Trophoblast cell (in vitro differentiated cells and primary cell): ENCODE results near the gene JOSD2.

ENCODE experiments used
- DNase-seq, 2 donors: peaks; one replicate each; pipeline ENCODE4 v3.0.0-alpha.2; 2016
- H2AFZ ChIP-seq: 2 replicates; pipeline ENCODE4 v1.6.1; 2013; ENCODE audit warnings: low read length, moderate library complexity, mild to moderate bottlenecking; ENCODE audit not compliant: insufficient read depth, poor library complexity
- H2AK5ac ChIP-seq: 2 replicates; pipeline ENCODE4 v1.6.1; 2013; ENCODE audit warnings: mild to moderate bottlenecking, low read length
- H2BK120ac ChIP-seq: 2 replicates; pipeline ENCODE4 v1.6.1; 2013; ENCODE audit warnings: low read length, mild to moderate bottlenecking, moderate library complexity; ENCODE audit not compliant: insufficient read depth, poor library complexity
- H2BK12ac ChIP-seq: 2 replicates; pipeline ENCODE4 v1.6.1; 2013; ENCODE audit warnings: mild to moderate bottlenecking, low read length, moderate library complexity
- H2BK5ac ChIP-seq: 2 replicates; pipeline ENCODE4 v1.6.1; 2013; ENCODE audit warnings: low read length, low read depth, moderate library complexity, mild to moderate bottlenecking; ENCODE audit not compliant: poor library complexity
- H3K14ac ChIP-seq: 2 replicates; pipeline ENCODE4 v1.6.1; 2013; ENCODE audit warnings: mild to moderate bottlenecking, low read length
- H3K18ac ChIP-seq: 2 replicates; pipeline ENCODE4 v1.6.1; 2013; ENCODE audit warnings: mild to moderate bottlenecking, low read length
- H3K23ac ChIP-seq: 2 replicates; pipeline ENCODE4 v1.6.1; 2013; ENCODE audit warnings: low read length
- H3K27ac ChIP-seq: 2 replicates; pipeline ENCODE4 v1.5.1; 2013; ENCODE audit warnings: low read depth, mild to moderate bottlenecking, inconsistent platforms, low read length, moderate library complexity
- H3K27me3 ChIP-seq: 2 replicates; pipeline ENCODE4 v1.6.1; 2013; ENCODE audit warnings: inconsistent platforms, mild to moderate bottlenecking, low read length, moderate library complexity; ENCODE audit not compliant: insufficient read depth
- H3K36me3 ChIP-seq, 2 experiments: 1 replicate in 1 of 2; 2 replicates in 1 of 2; pipeline ENCODE4 v1.6.1; 2013; ENCODE audit warnings: low read length in 2 of 2, mild to moderate bottlenecking in 2 of 2, moderate library complexity in 1 of 2; ENCODE audit not compliant: insufficient read depth in 2 of 2, control insufficient read depth in 1 of 2
- H3K4ac ChIP-seq: 2 replicates; pipeline ENCODE4 v1.6.1; 2013; ENCODE audit warnings: low read depth, mild to moderate bottlenecking, low read length, moderate library complexity
- H3K4me1 ChIP-seq, 2 experiments: 1 replicate in 1 of 2; 2 replicates in 1 of 2; pipeline ENCODE4 v1.6.1; 2013; ENCODE audit warnings: low read length in 2 of 2, mild to moderate bottlenecking in 2 of 2, moderate library complexity in 1 of 2; ENCODE audit not compliant: insufficient read depth in 2 of 2, control insufficient read depth in 1 of 2
- H3K4me2 ChIP-seq: 2 replicates; pipeline ENCODE4 v1.6.1; 2013; ENCODE audit warnings: inconsistent platforms, mild to moderate bottlenecking, low read length, moderate library complexity
- H3K4me3 ChIP-seq: 2 replicates; pipeline ENCODE4 v1.5.1; 2013; ENCODE audit warnings: mild to moderate bottlenecking, low read depth, low read length, inconsistent platforms
- H3K79me1 ChIP-seq: one replicate; pipeline ENCODE4 v1.6.1; 2013; ENCODE audit warnings: low read length
- H3K79me2 ChIP-seq: 2 replicates; pipeline ENCODE4 v1.6.1; 2013; ENCODE audit warnings: low read length, mild to moderate bottlenecking; ENCODE audit not compliant: control insufficient read depth, insufficient read depth, poor library complexity
- H3K9ac ChIP-seq: 2 replicates; pipeline ENCODE4 v1.6.1; 2013; ENCODE audit warnings: mild to moderate bottlenecking, low read length
- H3K9me3 ChIP-seq: 2 replicates; pipeline ENCODE4 v1.6.1; 2013; ENCODE audit warnings: low read depth, mild to moderate bottlenecking, control low read depth, inconsistent platforms, low read length; ENCODE audit not compliant: insufficient read depth
- H4K12ac ChIP-seq: 2 replicates; pipeline ENCODE4 v1.6.1; 2013; ENCODE audit warnings: low read depth, mild to moderate bottlenecking, low read length, moderate library complexity
- H4K8ac ChIP-seq: 2 replicates; pipeline ENCODE4 v1.6.1; 2013; ENCODE audit warnings: low read depth, mild to moderate bottlenecking, low read length, moderate library complexity
- H4K91ac ChIP-seq: one replicate; pipeline ENCODE4 v1.6.1; 2013; ENCODE audit warnings: low read depth, mild to moderate bottlenecking, low read length, moderate library complexity
- WGBS: extraction: QIAGEN DNeasy Blood & Tissue Kit; methylation state at CpG from one replicate; pipeline ENCODE4 v1.1.7; 2013; ENCODE audit warnings: missing lambda C conversion rate; ENCODE audit not compliant: insufficient read length, insufficient coverage; ENCODE audit errors: extremely low coverage; 5-methylcytosine and 5-hydroxymethylcytosine counted together

Gene JOSD2

GRCh38 chr19:50522881-50523280 lies 11.9 kb upstream of the JOSD2 start:
- Histone ChIP-seq H2BK5ac (no peak overlapping the region), H3K79me2 (no peaks in the 10 kb centered on the region), H3K14ac (no peak overlapping the region), H3K4me1 (no peaks in the 10 kb centered on the region), H3K4me3 (no peak overlapping the region), H3K27ac (no peak overlapping the region), H2AK5ac (no peak overlapping the region), H4K91ac (no peak overlapping the region), H3K79me1 (no peaks in the 10 kb centered on the region), H4K8ac (no peak overlapping the region), H2AFZ (no peak overlapping the region), H3K36me3 (no peaks in the 10 kb centered on the region), H3K18ac (no peak overlapping the region), H3K9me3 (peaks cover 9% of the 10 kb centered on the region), H2BK120ac (no peak overlapping the region), H3K23ac (no peak overlapping the region), H3K4me2 (no peak overlapping the region), H4K12ac (no peak overlapping the region), H3K4ac (no peak overlapping the region), H3K9ac (no peak overlapping the region), H2BK12ac (no peak overlapping the region), H3K27me3 (no peaks in the 10 kb centered on the region)
- no peak for DNase-seq
- no CpG with 5 or more reads among the region's 10 CpGs for WGBS

GRCh38 chr19:50520822-50521465 lies 10.0 kb upstream of the JOSD2 start:
- Histone ChIP-seq H3K27ac (no peak overlapping the region), H3K36me3 (no peaks in the 10 kb centered on the region), H3K27me3 (no peaks in the 10 kb centered on the region), H2BK5ac (no peak overlapping the region), H3K79me2 (no peaks in the 10 kb centered on the region), H2AFZ (no peak overlapping the region), H3K79me1 (no peaks in the 10 kb centered on the region), H3K4me3 (no peak overlapping the region), H2BK120ac (no peak overlapping the region), H3K23ac (peak overlapping the region; percentile 30), H4K12ac (no peak overlapping the region), H3K9me3 (peaks cover 11% of the 10 kb centered on the region), H3K18ac (no peak overlapping the region), H4K8ac (no peak overlapping the region), H3K9ac (no peak overlapping the region), H3K14ac (no peak overlapping the region), H3K4ac (no peak overlapping the region), H3K4me2 (no peak overlapping the region), H3K4me1 (no peaks in the 10 kb centered on the region), H4K91ac (no peak overlapping the region), H2BK12ac (no peak overlapping the region), H2AK5ac (no peak overlapping the region)
- WGBS, result no CpG with 5 or more reads among the region's 17 CpGs
- no peak for DNase-seq

- H3K4me2 ChIP-seq, result no peak overlapping the region
- no peak overlapping the region for H2AK5ac ChIP-seq
- H3K14ac ChIP-seq, result no peak overlapping the region
- no peaks in the 10 kb centered on the region for H3K79me1 ChIP-seq
- no peak overlapping the region for H3K27ac ChIP-seq
- H2BK120ac ChIP-seq, result no peak overlapping the region
- no peak overlapping the region for H4K91ac ChIP-seq
- H4K12ac ChIP-seq, result no peak overlapping the region
- no peak overlapping the region for H3K18ac ChIP-seq
- no peak overlapping the region for H2BK12ac ChIP-seq
- H4K8ac ChIP-seq, result no peak overlapping the region
- H3K9me3 ChIP-seq, result peaks cover 15% of the 10 kb centered on the region
- H2AFZ ChIP-seq, result no peak overlapping the region
- no peaks in the 10 kb centered on the region for H3K27me3 ChIP-seq
- H3K23ac ChIP-seq, result no peak overlapping the region
- no peak overlapping the region for H3K4me3 ChIP-seq
- H3K36me3 ChIP-seq, result no peaks in the 10 kb centered on the region
- DNase-seq, result no peak
- H2BK5ac ChIP-seq, result no peak overlapping the region
- WGBS, result no CpG with 5 or more reads among the region's 40 CpGs
- H3K4me1 ChIP-seq, result no peaks in the 10 kb centered on the region
- no peak overlapping the region for H3K9ac ChIP-seq
- H3K79me2 ChIP-seq, result no peaks in the 10 kb centered on the region
- H3K4ac ChIP-seq, result no peak overlapping the region
Observed at GRCh38 chr19:50519006-50519575, 8.1 kb upstream of the JOSD2 start.

- Histone ChIP-seq H3K79me1 (no peaks in the 10 kb centered on the region), H4K8ac (no peak overlapping the region), H2BK120ac (no peak overlapping the region), H3K4me3 (peak overlapping the region; percentile 18), H2BK5ac (no peak overlapping the region), H3K36me3 (no peaks in the 10 kb centered on the region), H3K4me1 (no peaks in the 10 kb centered on the region), H3K14ac (no peak overlapping the region), H3K4me2 (no peak overlapping the region), H2AK5ac (no peak overlapping the region), H2AFZ (no peak overlapping the region), H3K27me3 (no peaks in the 10 kb centered on the region), H3K79me2 (no peaks in the 10 kb centered on the region), H2BK12ac (no peak overlapping the region), H3K9ac (no peak overlapping the region), H4K91ac (no peak overlapping the region), H3K27ac (no peak overlapping the region), H3K18ac (no peak overlapping the region), H3K23ac (no peak overlapping the region), H3K9me3 (peaks cover 16% of the 10 kb centered on the region), H4K12ac (no peak overlapping the region), H3K4ac (no peak overlapping the region)
- WGBS, result no CpG with 5 or more reads among the region's 87 CpGs
- DNase-seq, result no peak
Observed at GRCh38 chr19:50518091-50519005, 7.4 kb upstream of the JOSD2 start.
